Endothelial cell of umbilical vein (primary cell): Measurements from ENCODE around the gene NEURL1B. TPM values are rescaled to one million over a fixed set of nuclear protein-coding genes. Genes with fewer than 3 reads are reported as not detected.

Experiments used
- BruUV-seq: library from RNA; stranded (reverse); fragments of 400-500 nt; replicated peaks from 2 replicates; lab custom pipeline; 2021; lab: Mats Ljungman, UMichigan
- CTCF ChIA-PET: fragments of 300-600, 350-600 bp; sonication (Branson Sonifier 250); formaldehyde crosslinking; loops from one replicate; lab custom pipeline; 2021; ENCODE audit warnings: antibody characterized with exemption, inconsistent platforms; lab: Charles Lee
- POLR2A ChIA-PET: fragments of 300-600, 350-600 bp; sonication (Branson Sonifier 250); formaldehyde crosslinking; loops from one replicate; lab custom pipeline; 2021; ENCODE audit warnings: antibody characterized with exemption, inconsistent platforms; lab: Charles Lee
- DNase-seq: peaks from one replicate; pipeline ENCODE4 v3.0.0-alpha.2; 2011; ENCODE audit warnings: low read depth, low spot score
- FAIRE-seq: peaks from 2 replicates; lab custom pipeline; 2011; peaks lifted over from hg19 to GRCh38; lab: Jason Lieb, UNC
- H2AFZ ChIP-seq: 2 replicates; pipeline ENCODE4 v1.6.0; 2012; ENCODE audit warnings: low read depth, low read length, control low read depth, inconsistent platforms
- H3K27ac ChIP-seq: 2 replicates; pipeline ENCODE4 v1.5.1; 2011; ENCODE audit warnings: low read depth, mild to moderate bottlenecking, control low read depth, low read length, moderate library complexity; ENCODE audit not compliant: insufficient read depth
- H3K27me3 ChIP-seq, 2 experiments: 2 replicates each; pipeline versions ENCODE4 v1.6.0 to v1.6.1; 2011; ENCODE audit warnings: low read length in 2 of 2, mixed read lengths in 1 of 2; ENCODE audit not compliant: control insufficient read depth in 2 of 2, insufficient read depth in 2 of 2
- H3K36me3 ChIP-seq, 2 experiments: 2 replicates in 1 of 2; 3 replicates in 1 of 2; pipeline ENCODE4 v1.5.1; 2011; ENCODE audit warnings: low read length in 2 of 2, mild to moderate bottlenecking in 1 of 2, moderate library complexity in 1 of 2; ENCODE audit not compliant: control insufficient read depth in 2 of 2, insufficient read depth in 2 of 2; ENCODE audit errors: extremely low read depth in 1 of 2
- H3K4me1 ChIP-seq: 3 replicates; pipeline ENCODE4 v1.5.1; 2011; ENCODE audit warnings: mild to moderate bottlenecking, low read length; ENCODE audit not compliant: control insufficient read depth, insufficient read depth; ENCODE audit errors: extremely low read depth
- H3K4me2 ChIP-seq: 2 replicates; pipeline ENCODE4 v1.6.1; 2011; ENCODE audit warnings: low read length, control low read depth, mixed read lengths; ENCODE audit not compliant: insufficient read depth
- H3K4me3 ChIP-seq, 3 experiments: fragments of 200-600 bp in 1 of 3; sonication (generic), shearing (Covaris generic) in 1 of 3; replicated peaks in 1 of 3; 2 replicates each; pipeline ENCODE4 v1.5.1; 2011 to 2016; ENCODE audit warnings: control low read depth in 3 of 3, low read length in 3 of 3, mild to moderate bottlenecking in 2 of 3, inconsistent platforms in 1 of 3, low read depth in 1 of 3, moderate library complexity in 1 of 3; ENCODE audit not compliant: insufficient read depth in 1 of 3
- H3K79me2 ChIP-seq: 2 replicates; pipeline ENCODE4 v1.6.0; 2012; ENCODE audit warnings: low read length, inconsistent platforms; ENCODE audit not compliant: control insufficient read depth, insufficient read depth
- H3K9ac ChIP-seq: replicated peaks from 2 replicates; pipeline ENCODE3; 2011; ENCODE audit warnings: low read length, control low read depth; ENCODE audit not compliant: insufficient read depth; ENCODE audit errors: extremely low read depth
- H3K9me1 ChIP-seq: replicated peaks from 3 replicates; pipeline ENCODE4 v1.6.0; 2011; ENCODE audit warnings: mild to moderate bottlenecking, low read length; ENCODE audit not compliant: control insufficient read depth, insufficient read depth; ENCODE audit errors: extremely low read depth
- H3K9me3 ChIP-seq: replicated peaks from 2 replicates; pipeline ENCODE4 v1.5.1; 2012; ENCODE audit warnings: low read length, inconsistent platforms; ENCODE audit not compliant: control insufficient read depth, insufficient read depth
- H4K20me1 ChIP-seq: replicated peaks from 2 replicates; pipeline ENCODE3; 2011; ENCODE audit warnings: mild to moderate bottlenecking, low read length; ENCODE audit not compliant: control insufficient read depth, insufficient read depth; ENCODE audit errors: extremely low read depth
- CTCF ChIP-seq, 2 donors: IDR thresholded peaks; 1 replicate in 1 of 2; 2 replicates in 1 of 2; pipeline ENCODE4 v1.5.1; 2011; ENCODE audit warnings: low read length in 2 of 2, mild to moderate bottlenecking in 2 of 2, moderate library complexity in 2 of 2, control low read depth in 1 of 2, inconsistent platforms in 1 of 2, low read depth in 1 of 2; ENCODE audit not compliant: insufficient read depth in 1 of 2; ENCODE audit errors: extremely low read depth in 1 of 2
- EZH2 ChIP-seq: IDR thresholded peaks from 2 replicates; pipeline ENCODE4 v1.6.1; 2012; ENCODE audit warnings: borderline replicate concordance, low read depth, mild to moderate bottlenecking, moderate library complexity, low read length, inconsistent platforms; ENCODE audit not compliant: severe bottlenecking
- FOS ChIP-seq: IDR thresholded peaks from 2 replicates; pipeline ENCODE4 v1.6.1; 2011; ENCODE audit warnings: mild to moderate bottlenecking, low read length, moderate library complexity, borderline replicate concordance; ENCODE audit not compliant: insufficient read depth
- GATA2 ChIP-seq: IDR thresholded peaks from 2 replicates; pipeline ENCODE4 v1.7.0; 2011; ENCODE audit warnings: low read depth, mild to moderate bottlenecking, moderate library complexity, mixed read lengths, low read length; ENCODE audit not compliant: insufficient read length, insufficient read depth
- JUN ChIP-seq: IDR thresholded peaks from 2 replicates; pipeline ENCODE4 v1.6.1; 2011; ENCODE audit warnings: borderline replicate concordance, low read depth; ENCODE audit not compliant: insufficient read length, insufficient read depth
- MAX ChIP-seq: IDR thresholded peaks from 2 replicates; pipeline ENCODE4 v1.6.1; 2011; ENCODE audit not compliant: insufficient read depth, insufficient read length
- MYC ChIP-seq: IDR thresholded peaks from one replicate; pipeline ENCODE4 v1.6.1; 2011; ENCODE audit warnings: mild to moderate bottlenecking, low read depth, low read length
- POLR2A ChIP-seq: IDR thresholded peaks from 2 replicates; pipeline ENCODE4 v1.6.1; 2012; ENCODE audit warnings: low read depth, mild to moderate bottlenecking, control low read depth, low read length
- POLR2AphosphoS5 ChIP-seq: IDR thresholded peaks from 2 replicates; pipeline ENCODE4 v1.6.1; 2012; ENCODE audit warnings: low read depth, mild to moderate bottlenecking, control low read depth, low read length, moderate library complexity; ENCODE audit not compliant: insufficient read depth
- dilution Hi-C: fragments of 300-500 bp; cut with MboI; formaldehyde crosslinking; loops from one replicate; pipeline ENCODE4 v1.15.0; 2019; ENCODE audit warnings: low sequenced_read_pairs; ENCODE audit not compliant: extremely low pct_ligation_motif_present
- intact Hi-C: fragments of 100-400 bp; cut with micrococcal nuclease; formaldehyde crosslinking; loops from one replicate; pipeline ENCODE4 v1.10.0; 2022
- polyA plus RNA-seq, 4 experiments: library from polyadenylated mRNA; depleted of rRNA in 3 of 4; stranded (reverse) in 3 of 4; unstranded in 1 of 4; fragments of >200 nt; gene quantifications; 2 replicates each; pipeline versions ENCODE4 v1.2.1 to v1.2.3, GENCODE V29; 2011 to 2012; ENCODE audit warnings: missing spikeins in 1 of 4
- total RNA-seq: library from RNA; stranded (reverse); gene quantifications from 2 replicates; pipeline ENCODE4 v1.2.3, GENCODE V29; 2021

NEURL1B gene
- total and polyA plus RNA-seq, 2 donors (not counting 3 experiments of a cell fraction or from before 2014, with no cell fraction given) = 0.44 to 1.6 TPM

- intact Hi-C loops = no loop called here
- no peaks in the 10 kb centered on the region for H3K79me2 ChIP-seq
- no peak for TF ChIP-seq POLR2A
- TF ChIP-seq FOS = no peak
- TF ChIP-seq GATA2 = no peak
- TF ChIP-seq MAX = no peak
- TF ChIP-seq POLR2AphosphoS5 = no peak
- no peak for TF ChIP-seq EZH2
- TF ChIP-seq JUN = no peak
- no peak for TF ChIP-seq MYC
- TF ChIP-seq CTCF (IDR thresholded peaks at IDR 0.05; ENCODE audit: extremely low read depth in 1 of 2, insufficient read depth in 1 of 2, low read depth in 1 of 2, low read length in 2 of 2) = no peak
- CTCF ChIA-PET = no interaction called here
- FAIRE-seq = no peak
- H3K9me1 ChIP-seq = no peaks in the 10 kb centered on the region
- dilution Hi-C loops = no loop called here
- no peaks in the 10 kb centered on the region for H3K4me1 ChIP-seq
- H3K4me2 ChIP-seq = no peak overlapping the region
- no peak overlapping the region for H2AFZ ChIP-seq
- H3K27me3 ChIP-seq = peaks cover 0 to 3% of the 10 kb centered on the region in 2 experiments
- no peak for DNase-seq
- H3K36me3 ChIP-seq = no peaks in the 10 kb centered on the region
- no peak overlapping the region for H3K4me3 ChIP-seq
- H3K9me3 ChIP-seq = no peaks in the 10 kb centered on the region
- POLR2A ChIA-PET = no interaction called here
- no peak overlapping the region for H3K9ac ChIP-seq
- no peak overlapping the region for H3K27ac ChIP-seq
- BruUV-seq = no TSS peak
- no peaks in the 10 kb centered on the region for H4K20me1 ChIP-seq
These were observed 42.5 kb upstream of the NEURL1B start for GRCh38 chr5:172598251-172599203.
